OCI-LY3 (cell line): Measurements from ENCODE around the gene AASS.

Source experiments
- H2AFZ ChIP-seq: fragments of 200-600, 300-600 bp; shearing (Covaris generic); 2 replicates; pipeline ENCODE4 v1.6.0; 2014; ENCODE audit warnings: antibody characterized with exemption, low read depth, low read length
- H3K27ac ChIP-seq: fragments of 200-600, 300-600 bp; sonication (generic); 2 replicates; pipeline ENCODE4 v1.5.1; 2014; ENCODE audit warnings: mild to moderate bottlenecking, low read length, moderate library complexity, mixed read lengths
- H3K27me3 ChIP-seq: fragments of 200-600, 300-600 bp; sonication (generic); 2 replicates; pipeline ENCODE4 v1.6.1; 2014; ENCODE audit warnings: low read depth, low read length, mixed read lengths
- H3K36me3 ChIP-seq: fragments of 200-600, 300-600 bp; sonication (generic); replicated peaks from 2 replicates; pipeline ENCODE3; 2014; ENCODE audit warnings: low read depth, low read length, mixed read lengths
- H3K4me1 ChIP-seq: fragments of 300-600, 200-600 bp; sonication (generic); 2 replicates; pipeline ENCODE4 v1.6.1; 2014; ENCODE audit warnings: low read length, mixed read lengths
- H3K4me2 ChIP-seq: fragments of 200-600, 300-600 bp; sonication (generic); 2 replicates; pipeline ENCODE4 v1.6.1; 2014; ENCODE audit warnings: low read length, mixed read lengths
- H3K4me3 ChIP-seq: fragments of 300-600, 200-600 bp; sonication (generic); 2 replicates; pipeline ENCODE4 v1.5.1; 2014; ENCODE audit warnings: antibody characterized with exemption, mild to moderate bottlenecking, low read length, moderate library complexity
- H3K79me2 ChIP-seq: fragments of 300-600, 200-600 bp; shearing (Covaris generic); 2 replicates; pipeline ENCODE4 v1.6.1; 2014; ENCODE audit warnings: mild to moderate bottlenecking, low read length, mixed read lengths
- H3K9ac ChIP-seq: fragments of 300-600, 200-600 bp; shearing (Covaris generic); 2 replicates; pipeline ENCODE4 v1.6.0; 2014; ENCODE audit warnings: mild to moderate bottlenecking, low read length, moderate library complexity
- H3K9me3 ChIP-seq: fragments of 200-600, 300-600 bp; shearing (Covaris generic); 2 replicates; pipeline ENCODE4 v1.6.1; 2014; ENCODE audit warnings: low read length, mixed read lengths; ENCODE audit not compliant: insufficient read depth
- H4K20me1 ChIP-seq: fragments of 200-600, 300-600 bp; sonication (generic); 2 replicates; pipeline ENCODE4 v1.6.1; 2016; ENCODE audit warnings: low read length, mixed read lengths; ENCODE audit not compliant: insufficient read depth
- CTCF ChIP-seq: fragments of 200-600, 300-600 bp; sonication (generic); IDR thresholded peaks from 2 replicates; pipeline ENCODE4 v1.5.1; 2014; ENCODE audit warnings: antibody characterized with exemption, low read length, low read depth
- EZH2phosphoT487 ChIP-seq: fragments of 200-600 bp; shearing (Covaris generic); IDR thresholded peaks from 2 replicates; pipeline ENCODE4 v1.6.1; 2018; ENCODE audit warnings: antibody characterized with exemption, mixed run types, low read depth

Gene AASS

GRCh38 chr7:122070062-122070461 lies 74.0 kb downstream of the AASS start:
- Histone ChIP-seq H3K9me3 (no peaks in the 10 kb centered on the region), H3K4me2 (no peak overlapping the region), H3K27me3 (no peaks in the 10 kb centered on the region), H3K4me3 (no peak overlapping the region), H2AFZ (no peak overlapping the region), H3K79me2 (no peaks in the 10 kb centered on the region), H3K27ac (no peak overlapping the region), H4K20me1 (no peaks in the 10 kb centered on the region), H3K36me3 (no peaks in the 10 kb centered on the region), H3K9ac (no peak overlapping the region), H3K4me1 (peaks cover 4% of the 10 kb centered on the region; the same call in 1 of the 2 replicates)
- no peak for TF ChIP-seq EZH2phosphoT487
- no peak for TF ChIP-seq CTCF

GRCh38 chr7:122068999-122069398 lies 75.0 kb downstream of the AASS start:
- Histone ChIP-seq H3K9ac (no peak overlapping the region), H3K4me2 (no peak overlapping the region), H4K20me1 (no peaks in the 10 kb centered on the region), H3K4me3 (no peak overlapping the region), H3K9me3 (no peaks in the 10 kb centered on the region), H3K27ac (no peak overlapping the region), H3K79me2 (no peaks in the 10 kb centered on the region), H3K4me1 (peaks cover 4% of the 10 kb centered on the region; the same call in 1 of the 2 replicates), H3K36me3 (no peaks in the 10 kb centered on the region), H3K27me3 (no peaks in the 10 kb centered on the region), H2AFZ (no peak overlapping the region)
- no peak for TF ChIP-seq CTCF
- no peak for TF ChIP-seq EZH2phosphoT487

- no peak overlapping the region for H3K4me3 ChIP-seq
- H3K9ac ChIP-seq: no peak overlapping the region
- no peaks in the 10 kb centered on the region for H3K9me3 ChIP-seq
- H2AFZ ChIP-seq: no peak overlapping the region
- H3K4me2 ChIP-seq: no peak overlapping the region
- no peaks in the 10 kb centered on the region for H3K79me2 ChIP-seq
- H3K27ac ChIP-seq: no peak overlapping the region
- H3K36me3 ChIP-seq: no peaks in the 10 kb centered on the region
- H4K20me1 ChIP-seq: no peaks in the 10 kb centered on the region
- no peaks in the 10 kb centered on the region for H3K27me3 ChIP-seq
- H3K4me1 ChIP-seq: peaks cover 4% of the 10 kb centered on the region; the same call in 1 of the 2 replicates
- TF ChIP-seq CTCF (no peak), EZH2phosphoT487 (no peak)
These were observed 76.0 kb downstream of the AASS start for GRCh38 chr7:122068046-122068445.

- Histone ChIP-seq H4K20me1 (no peaks in the 10 kb centered on the region), H2AFZ (no peak overlapping the region), H3K9me3 (no peaks in the 10 kb centered on the region), H3K9ac (no peak overlapping the region), H3K4me2 (no peak overlapping the region), H3K79me2 (no peaks in the 10 kb centered on the region), H3K27me3 (no peaks in the 10 kb centered on the region), H3K4me1 (peaks cover 4% of the 10 kb centered on the region; the same call in 1 of the 2 replicates), H3K36me3 (no peaks in the 10 kb centered on the region), H3K27ac (no peak overlapping the region), H3K4me3 (no peak overlapping the region)
- no peak for TF ChIP-seq EZH2phosphoT487
- no peak for TF ChIP-seq CTCF
These were observed 77.0 kb downstream of the AASS start for GRCh38 chr7:122067077-122067476.
